IMR-90 (cell line): ENCODE data around the gene SOD2. TPM values are rescaled to one million over a fixed set of nuclear protein-coding genes. Genes with fewer than 3 reads are reported as not detected.
"Not testable (repeated sequence)": the region's sequence is repeated elsewhere in the genome, so short reads cannot be mapped to it uniquely, and the experiment has no call there.

Source experiments
- ATAC-seq: fragments of 200-7000 bp; cut with Tn5 transposase; 2 replicates; pipeline ENCODE4 v1.9.1; 2020; ENCODE audit warnings: low read depth, mild to moderate bottlenecking, moderate library complexity
- BruUV-seq: library from RNA; stranded (reverse); fragments of 400-500 nt; replicated peaks from 2 replicates; lab custom pipeline; 2021; lab: Mats Ljungman, UMichigan
- CTCF ChIA-PET: fragments of 300-600 bp; formaldehyde crosslinking; extraction: SDS; loops from one replicate; lab custom pipeline; 2021; ENCODE audit warnings: antibody characterized with exemption; lab: Yijun Ruan, JAX
- POLR2A ChIA-PET: fragments of 300-600 bp; sonication (Branson Sonifier 250); formaldehyde crosslinking; loops from one replicate; lab custom pipeline; 2022; ENCODE audit warnings: antibody characterized with exemption; ENCODE audit not compliant: unreplicated experiment; lab: Charles Lee
- DNase-seq: peaks from one replicate; pipeline ENCODE4 v3.0.0; 2013
- H2AFZ ChIP-seq: replicated peaks from 2 replicates; pipeline ENCODE3; 2013; ENCODE audit warnings: low read length, mild to moderate bottlenecking; ENCODE audit not compliant: poor library complexity
- H2AK5ac ChIP-seq: 2 replicates; pipeline ENCODE4 v1.6.1; 2013; ENCODE audit warnings: low read depth, low read length, inconsistent platforms
- H2AK9ac ChIP-seq: replicated peaks from 2 replicates; pipeline ENCODE3; 2013; ENCODE audit warnings: mild to moderate bottlenecking, low read depth, low read length, moderate library complexity; ENCODE audit not compliant: poor library complexity
- H2BK120ac ChIP-seq: 2 replicates; pipeline ENCODE4 v1.6.1; 2013; ENCODE audit warnings: low read depth, low read length, inconsistent platforms
- H2BK15ac ChIP-seq: 3 replicates; pipeline ENCODE4 v1.6.1; 2013; ENCODE audit warnings: low read depth, low read length, inconsistent platforms
- H2BK20ac ChIP-seq: 2 replicates; pipeline ENCODE4 v1.6.1; 2013; ENCODE audit warnings: low read depth, mild to moderate bottlenecking, inconsistent platforms, low read length, moderate library complexity
- H2BK5ac ChIP-seq: 2 replicates; pipeline ENCODE4 v1.6.1; 2013; ENCODE audit warnings: mild to moderate bottlenecking, low read depth, low read length, inconsistent platforms; ENCODE audit not compliant: poor library complexity, severe bottlenecking
- H3K14ac ChIP-seq: replicated peaks from 2 replicates; pipeline ENCODE4 v1.6.1; 2013; ENCODE audit warnings: low read depth, low read length, inconsistent platforms
- H3K18ac ChIP-seq: 2 replicates; pipeline ENCODE4 v1.6.1; 2013; ENCODE audit warnings: low read depth, low read length, control low read depth
- H3K23ac ChIP-seq: 2 replicates; pipeline ENCODE4 v1.6.1; 2013; ENCODE audit warnings: low read depth, low read length, inconsistent platforms
- H3K27ac ChIP-seq: 2 replicates; pipeline ENCODE4 v1.5.1; 2013; ENCODE audit warnings: mild to moderate bottlenecking, control low read depth, low read length; ENCODE audit not compliant: insufficient read depth
- H3K27me3 ChIP-seq: 2 replicates; pipeline ENCODE4 v1.6.1; 2013; ENCODE audit warnings: low read length; ENCODE audit not compliant: control insufficient read depth, insufficient read depth
- H3K36me3 ChIP-seq: 2 replicates; pipeline ENCODE4 v1.6.1; 2013; ENCODE audit warnings: low read length, mixed read lengths; ENCODE audit not compliant: control insufficient read depth, insufficient read depth
- H3K4ac ChIP-seq: 2 replicates; pipeline ENCODE4 v1.6.1; 2013; ENCODE audit warnings: low read depth, low read length, inconsistent platforms
- H3K4me1 ChIP-seq: 2 replicates; pipeline ENCODE4 v1.6.1; 2013; ENCODE audit warnings: low read length, mixed read lengths; ENCODE audit not compliant: control insufficient read depth, insufficient read depth
- H3K4me2 ChIP-seq: 2 replicates; pipeline ENCODE4 v1.6.1; 2013; ENCODE audit warnings: low read depth, mild to moderate bottlenecking, control low read depth, low read length, moderate library complexity
- H3K4me3 ChIP-seq: 2 replicates; pipeline ENCODE4 v1.5.1; 2013; ENCODE audit warnings: low read depth, mild to moderate bottlenecking, control low read depth, low read length, moderate library complexity; ENCODE audit not compliant: insufficient read depth
- H3K56ac ChIP-seq: 2 replicates; pipeline ENCODE4 v1.6.1; 2013; ENCODE audit warnings: low read length, inconsistent platforms; ENCODE audit not compliant: insufficient read depth; ENCODE audit errors: extremely low read depth
- H3K79me1 ChIP-seq, 2 experiments: 2 replicates each; pipeline ENCODE4 v1.6.1; 2013; ENCODE audit warnings: low read length in 2 of 2, inconsistent platforms in 1 of 2, low read depth in 1 of 2
- H3K9ac ChIP-seq: 2 replicates; pipeline ENCODE4 v1.6.1; 2013; ENCODE audit warnings: low read depth, low read length, control low read depth
- H3K9me1 ChIP-seq: 2 replicates; pipeline ENCODE4 v1.6.1; 2013; ENCODE audit warnings: low read length, inconsistent platforms; ENCODE audit not compliant: insufficient read depth
- H3K9me3 ChIP-seq: 2 replicates; pipeline ENCODE4 v1.6.1; 2013; ENCODE audit warnings: low read length; ENCODE audit not compliant: control insufficient read depth, insufficient read depth
- H4K20me1 ChIP-seq: 2 replicates; pipeline ENCODE4 v1.6.1; 2013; ENCODE audit warnings: low read length, inconsistent platforms; ENCODE audit not compliant: insufficient read depth
- H4K5ac ChIP-seq: 2 replicates; pipeline ENCODE4 v1.6.1; 2013; ENCODE audit warnings: mild to moderate bottlenecking, low read depth, low read length, control low read depth
- H4K8ac ChIP-seq, 2 experiments: 2 replicates each; pipeline ENCODE4 v1.6.1; 2013; ENCODE audit warnings: low read depth in 2 of 2, low read length in 2 of 2, control low read depth in 1 of 2, inconsistent platforms in 1 of 2
- H4K91ac ChIP-seq: 2 replicates; pipeline ENCODE4 v1.6.1; 2013; ENCODE audit warnings: low read depth, low read length, inconsistent platforms; ENCODE audit not compliant: insufficient read depth
- WGBS, 2 experiments: methylation state at CpG; one replicate each; pipeline versions ENCODE4 v1.1.5 to v1.1.7; 2013; ENCODE audit warnings: missing lambda C conversion rate in 2 of 2; ENCODE audit not compliant: insufficient read length in 1 of 2; ENCODE audit errors: extremely low coverage in 2 of 2; 5-methylcytosine and 5-hydroxymethylcytosine counted together
- dilution Hi-C: fragments of 300-500 bp; cut with HindIII; formaldehyde crosslinking; loops from one replicate; pipeline ENCODE4 v1.14.3; 2018; ENCODE audit warnings: low sequenced_read_pairs; ENCODE audit not compliant: unreplicated experiment
- in situ Hi-C: fragments of 300-500 bp; cut with MboI; formaldehyde crosslinking; loops from 3 replicates; pipeline ENCODE4 v1.14.3; 2019; ENCODE audit warnings: low sequenced_read_pairs, inconsistent platforms, mixed read lengths
- intact Hi-C: fragments of 100-400 bp; cut with micrococcal nuclease; formaldehyde crosslinking; loops from 2 replicates; pipeline ENCODE4 v1.10.0; 2022
- polyA plus RNA-seq, 3 experiments: library from polyadenylated mRNA; depleted of rRNA; stranded (reverse); fragments of >200 nt; gene quantifications; 2 replicates each; pipeline ENCODE4 v1.2.3, GENCODE V29; 2012; ENCODE audit warnings: low replicate concordance in 1 of 3
- total RNA-seq: library from RNA; depleted of rRNA; stranded (reverse); fragments of >200 nt; gene quantifications from 2 replicates; pipeline ENCODE4 v1.2.3, GENCODE V29; 2012

Gene SOD2
- total and polyA plus RNA-seq, 2 of the 4 experiments (the other 2 are of a cell fraction): 173 to 243 TPM

- H2AK5ac ChIP-seq, CTCF ChIA-PET, H2AFZ ChIP-seq, DNase-seq, H3K4me1 ChIP-seq, H3K4ac ChIP-seq, H3K4me2 ChIP-seq, H2BK120ac ChIP-seq, intact Hi-C loops, H2BK20ac ChIP-seq, ATAC-seq, H3K27ac ChIP-seq, H3K79me1 ChIP-seq, H4K5ac ChIP-seq, H3K56ac ChIP-seq, H3K27me3 ChIP-seq, H3K14ac ChIP-seq, H4K91ac ChIP-seq, H3K23ac ChIP-seq, H2BK5ac ChIP-seq, H4K8ac ChIP-seq, H2BK15ac ChIP-seq, H2AK9ac ChIP-seq, H3K4me3 ChIP-seq, H4K20me1 ChIP-seq, BruUV-seq, POLR2A ChIA-PET, H3K9ac ChIP-seq, H3K9me1 ChIP-seq, dilution Hi-C loops, H3K9me3 ChIP-seq, H3K18ac ChIP-seq, in situ Hi-C loops, H3K36me3 ChIP-seq: not testable (repeated sequence)
- no CpG with 5 or more reads among the region's 1 CpG for WGBS, 2 experiments
These were observed 31.1 kb downstream of the SOD2 start for GRCh38 chr6:159661977-159662376.
